Suprapubic skin (tissue), 4 donors: Measurements from ENCODE around the gene TMEM95. TPM values are rescaled to one million over a fixed set of nuclear protein-coding genes. Genes with fewer than 3 reads are reported as not detected.

ENCODE experiments used
- DNase-seq, 2 donors: peaks; one replicate each; pipeline ENCODE4 v3.0.0-alpha.2; 2019; ENCODE audit warnings: low spot score in 2 of 2
- H3K27ac ChIP-seq: fragments of 200-600 bp; sonication (generic); one replicate; pipeline ENCODE4 v1.5.1; 2019
- H3K27me3 ChIP-seq: fragments of 200-600 bp; sonication (generic); one replicate; pipeline ENCODE4 v1.5.1; 2019
- H3K36me3 ChIP-seq: fragments of 200-600 bp; sonication (generic); one replicate; pipeline ENCODE4 v1.5.1; 2019
- H3K4me1 ChIP-seq: fragments of 200-600 bp; sonication (generic); one replicate; pipeline ENCODE4 v1.5.1; 2019
- H3K4me3 ChIP-seq: fragments of 200-600 bp; sonication (generic); one replicate; pipeline ENCODE4 v1.5.1; 2019; ENCODE audit warnings: mild to moderate bottlenecking
- H3K9me3 ChIP-seq: fragments of 200-600 bp; sonication (generic); one replicate; pipeline ENCODE4 v1.5.1; 2019
- EP300 ChIP-seq: sonication (generic); formaldehyde crosslinking; IDR thresholded peaks from one replicate; pipeline ENCODE4 v1.6.1; 2017; ENCODE audit warnings: antibody characterized with exemption
- POLR2A ChIP-seq, 2 donors: fragments of 450-650 bp; IDR thresholded peaks; one replicate each; pipeline ENCODE4 v1.6.1; 2017; ENCODE audit warnings: antibody characterized with exemption in 2 of 2, mild to moderate bottlenecking in 2 of 2, moderate library complexity in 2 of 2
- POLR2AphosphoS5 ChIP-seq, 3 donors: sonication (generic); formaldehyde crosslinking; IDR thresholded peaks; one replicate each; pipeline ENCODE4 v1.6.1; 2017; ENCODE audit warnings: antibody characterized with exemption in 3 of 3
- WGBS: methylation state at CpG from one replicate; pipeline ENCODE4 v1.1.5; 2018; 5-methylcytosine and 5-hydroxymethylcytosine counted together
- total RNA-seq, 4 donors: library from RNA; depleted of rRNA; stranded (reverse); fragments of >200 nt; gene quantifications; one replicate each; pipeline ENCODE4 v1.1.0, GENCODE V29; 2016
- TF ChIP-seq, protein P1 (sequence below), 2 donors: fragments of 200-600 bp in 1 of 2; fragments of 450-650 bp in 1 of 2; sonication (generic) in 1 of 2; IDR thresholded peaks; one replicate each; pipeline ENCODE4 v1.5.1; 2016 to 2019; ENCODE audit warnings: antibody characterized with exemption in 2 of 2, mild to moderate bottlenecking in 1 of 2, moderate library complexity in 1 of 2

The TMEM95 gene
- total RNA-seq, 4 donors from 2014 or later = 0.44 TPM; not detected in 3

- no peak for DNase-seq
- TF ChIP-seq POLR2AphosphoS5 (IDR thresholded peaks at IDR 0.05) = no peak
- TF ChIP-seq, protein P1, sequence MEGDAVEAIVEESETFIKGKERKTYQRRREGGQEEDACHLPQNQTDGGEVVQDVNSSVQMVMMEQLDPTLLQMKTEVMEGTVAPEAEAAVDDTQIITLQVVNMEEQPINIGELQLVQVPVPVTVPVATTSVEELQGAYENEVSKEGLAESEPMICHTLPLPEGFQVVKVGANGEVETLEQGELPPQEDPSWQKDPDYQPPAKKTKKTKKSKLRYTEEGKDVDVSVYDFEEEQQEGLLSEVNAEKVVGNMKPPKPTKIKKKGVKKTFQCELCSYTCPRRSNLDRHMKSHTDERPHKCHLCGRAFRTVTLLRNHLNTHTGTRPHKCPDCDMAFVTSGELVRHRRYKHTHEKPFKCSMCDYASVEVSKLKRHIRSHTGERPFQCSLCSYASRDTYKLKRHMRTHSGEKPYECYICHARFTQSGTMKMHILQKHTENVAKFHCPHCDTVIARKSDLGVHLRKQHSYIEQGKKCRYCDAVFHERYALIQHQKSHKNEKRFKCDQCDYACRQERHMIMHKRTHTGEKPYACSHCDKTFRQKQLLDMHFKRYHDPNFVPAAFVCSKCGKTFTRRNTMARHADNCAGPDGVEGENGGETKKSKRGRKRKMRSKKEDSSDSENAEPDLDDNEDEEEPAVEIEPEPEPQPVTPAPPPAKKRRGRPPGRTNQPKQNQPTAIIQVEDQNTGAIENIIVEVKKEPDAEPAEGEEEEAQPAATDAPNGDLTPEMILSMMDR (IDR thresholded peaks at IDR 0.05) = no peak
- TF ChIP-seq EP300 = no peak
- no peak for TF ChIP-seq POLR2A (IDR thresholded peaks at IDR 0.05)
- Histone ChIP-seq H3K27ac (no peak overlapping the region), H3K9me3 (no peaks in the 10 kb centered on the region), H3K4me3 (no peak overlapping the region), H3K4me1 (peaks cover 2% of the 10 kb centered on the region), H3K27me3 (no peaks in the 10 kb centered on the region), H3K36me3 (peaks cover 74% of the 10 kb centered on the region)
- 90% methylated on average over 14 of the region's 15 CpGs for WGBS
Observed at GRCh38 chr17:7321466-7321865, 33.5 kb upstream of the TMEM95 start.

DNA sequence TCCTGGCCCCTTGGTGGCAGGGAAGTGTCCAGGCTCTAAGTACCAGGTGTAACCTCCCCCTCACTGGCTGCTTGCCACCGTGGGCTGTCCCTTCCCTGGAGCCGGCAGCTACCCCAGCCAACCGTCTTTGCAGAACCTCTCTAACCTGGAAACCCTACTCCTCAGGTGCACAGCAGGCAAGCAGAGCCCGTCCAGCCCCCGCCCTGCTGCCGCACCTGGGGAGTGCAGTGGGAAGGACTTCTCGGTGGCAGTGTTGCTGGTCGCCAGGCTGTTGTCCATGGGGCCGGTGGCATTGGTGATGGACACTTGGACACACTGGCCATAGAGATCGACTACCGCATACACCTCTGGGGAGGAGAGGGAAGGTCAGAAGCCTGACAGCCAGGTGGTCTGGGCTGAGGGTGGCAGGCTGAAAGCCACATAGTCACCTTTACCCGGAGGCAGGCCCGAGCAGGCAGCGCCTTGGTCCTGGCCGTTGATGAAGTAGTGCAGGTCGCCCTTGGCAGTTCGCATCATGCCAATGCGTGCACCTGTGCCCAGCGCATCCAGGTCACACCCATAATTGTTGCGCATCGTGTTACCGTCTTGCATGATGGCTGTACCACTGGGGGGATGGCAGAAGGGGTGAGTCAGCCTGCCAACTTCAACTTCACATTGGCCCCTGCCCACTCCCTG lies 32.3 kb upstream of the TMEM95 start:
- Histone ChIP-seq H3K27me3 (no peaks in the 10 kb centered on the region), H3K27ac (no peak overlapping the region), H3K9me3 (no peaks in the 10 kb centered on the region), H3K36me3 (peaks cover 69% of the 10 kb centered on the region), H3K4me1 (peaks cover 3% of the 10 kb centered on the region), H3K4me3 (no peak overlapping the region)
- TF ChIP-seq POLR2A (IDR thresholded peaks at IDR 0.05) (no peak), POLR2AphosphoS5 (IDR thresholded peaks at IDR 0.05) (no peak), EP300 (no peak)
- TF ChIP-seq, protein P1 (IDR thresholded peaks at IDR 0.05) = no peak
- no peak for DNase-seq
- no CpG with 5 or more reads among the region's 22 CpGs for WGBS

- no peaks in the 10 kb centered on the region for H3K9me3 ChIP-seq
- H3K4me1 ChIP-seq = peaks cover 15% of the 10 kb centered on the region
- H3K36me3 ChIP-seq = peaks cover 57% of the 10 kb centered on the region
- no peaks in the 10 kb centered on the region for H3K27me3 ChIP-seq
- no peak overlapping the region for H3K4me3 ChIP-seq
- no peak overlapping the region for H3K27ac ChIP-seq
- peak in 1 of 2 donors; percentile 68 for DNase-seq
- TF ChIP-seq, protein P1 (IDR thresholded peaks at IDR 0.05) = peak; percentile 66 to 92
- TF ChIP-seq POLR2AphosphoS5 (IDR thresholded peaks at IDR 0.05) (no peak), POLR2A (IDR thresholded peaks at IDR 0.05) (no peak), EP300 (no peak)
- WGBS = 82% methylated on average over 27 of the region's 39 CpGs
Observed at GRCh38 chr17:7323731-7324437, 31.1 kb upstream of the TMEM95 start.

DNA sequence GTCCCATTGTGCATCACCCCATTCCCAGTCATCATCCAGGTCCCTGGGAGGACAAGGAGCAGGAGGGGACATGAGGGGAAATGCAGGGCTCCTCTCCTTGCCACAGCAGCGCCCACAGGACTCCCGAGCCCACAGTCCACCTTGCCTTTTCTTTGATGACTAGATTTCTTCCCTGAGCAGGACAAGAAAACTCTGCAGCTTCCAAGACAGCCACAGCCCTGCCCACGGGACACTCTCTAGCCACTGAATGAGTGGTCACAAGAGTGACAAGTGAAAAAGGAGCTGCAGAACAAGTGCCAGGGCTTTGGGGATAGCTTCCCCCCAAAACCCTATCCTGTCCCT lies 30.5 kb upstream of the TMEM95 start:
- peaks cover 54% of the 10 kb centered on the region for H3K36me3 ChIP-seq
- no peak for DNase-seq
- H3K4me3 ChIP-seq = no peak overlapping the region
- no peaks in the 10 kb centered on the region for H3K9me3 ChIP-seq
- TF ChIP-seq POLR2AphosphoS5 (IDR thresholded peaks at IDR 0.05) (no peak), EP300 (no peak), POLR2A (IDR thresholded peaks at IDR 0.05) (no peak)
- TF ChIP-seq, protein P1 (IDR thresholded peaks at IDR 0.05) = no peak
- WGBS = 80% methylated on average over 3 of the region's 3 CpGs
- no peak overlapping the region for H3K27ac ChIP-seq
- peaks cover 15% of the 10 kb centered on the region for H3K4me1 ChIP-seq
- no peaks in the 10 kb centered on the region for H3K27me3 ChIP-seq

DNA sequence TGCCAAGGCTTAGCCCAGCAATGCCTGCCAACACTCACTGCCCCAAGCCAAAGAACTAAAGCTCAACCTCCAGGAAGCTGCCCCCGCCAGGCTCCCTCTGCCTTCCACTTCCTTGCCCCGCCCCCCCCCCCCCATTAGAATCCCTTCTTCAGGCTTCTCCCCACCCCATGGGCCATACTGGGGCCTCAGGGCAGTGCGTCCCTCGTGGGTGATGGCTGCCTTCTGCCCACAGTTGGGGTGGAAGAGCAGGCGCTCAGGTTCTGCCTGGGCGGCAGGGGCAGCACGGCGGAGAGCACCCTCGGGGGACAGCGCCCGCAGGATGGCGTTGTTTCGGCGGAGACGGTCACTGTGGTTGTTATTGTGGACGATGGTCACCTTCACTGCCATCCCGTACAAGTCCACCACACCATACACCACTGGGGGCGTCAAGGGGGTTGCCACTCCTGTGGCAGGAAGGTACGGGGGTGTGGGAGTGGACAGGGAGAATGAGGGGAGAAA lies 29.9 kb upstream of the TMEM95 start:
- Histone ChIP-seq H3K27ac (no peak overlapping the region), H3K4me1 (peaks cover 18% of the 10 kb centered on the region), H3K27me3 (no peaks in the 10 kb centered on the region), H3K36me3 (peaks cover 54% of the 10 kb centered on the region), H3K4me3 (no peak overlapping the region), H3K9me3 (no peaks in the 10 kb centered on the region)
- DNase-seq = no peak
- 94% methylated on average over 19 of the region's 19 CpGs for WGBS
- TF ChIP-seq POLR2A (IDR thresholded peaks at IDR 0.05) = no peak
- TF ChIP-seq, protein P1 (IDR thresholded peaks at IDR 0.05) = no peak
- TF ChIP-seq EP300 = no peak
- TF ChIP-seq POLR2AphosphoS5 (IDR thresholded peaks at IDR 0.05) = no peak
